K562 (cell line): ENCODE results near the gene PFDN4. TPM values are rescaled to one million over a fixed set of nuclear protein-coding genes. Genes with fewer than 3 reads are reported as not detected.

ENCODE experiments used
- ATAC-seq: fragments of 200-7000 bp; cut with Tn5 transposase; 3 replicates; pipeline ENCODE4 v1.9.1; 2020; ENCODE audit warnings: moderate library complexity
- BruUV-seq: library from RNA; stranded (reverse); fragments of 400-500 nt; replicated peaks from 2 replicates; lab custom pipeline; 2021; lab: Mats Ljungman, UMichigan
- CTCF ChIA-PET: fragments of 300-600 bp; formaldehyde crosslinking; extraction: SDS; loops from one replicate; lab custom pipeline; 2021; ENCODE audit warnings: low intra/inter-chr PET ratio; lab: Yijun Ruan, JAX
- POLR2A ChIA-PET: fragments of 300-600, 350-650 bp; sonication (Branson Sonifier 250); formaldehyde crosslinking; extraction: SDS; loops from one replicate; lab custom pipeline; 2021; ENCODE audit warnings: antibody characterized with exemption, inconsistent platforms; lab: Yijun Ruan, JAX
- DNase-seq, 4 experiments: peaks; one replicate each; pipeline versions ENCODE4 v3.0.0 to v3.0.0-alpha.2; 2011 to 2018; ENCODE audit warnings: low spot score in 3 of 4, mixed read lengths in 3 of 4; ENCODE audit errors: extremely low read depth in 1 of 4
- FAIRE-seq: peaks from 2 replicates; lab custom pipeline; 2011; peaks lifted over from hg19 to GRCh38; lab: Jason Lieb, UNC
- H2AFZ ChIP-seq: 2 replicates; pipeline ENCODE4 v1.6.0; 2011; ENCODE audit warnings: low read depth, low read length, control low read depth, inconsistent platforms
- H3K27ac ChIP-seq: fragments of 200-600 bp; 3 replicates; pipeline ENCODE4 v1.8.0; 2011; ENCODE audit warnings: low read depth, mild to moderate bottlenecking, control low read depth, inconsistent platforms, low read length, moderate library complexity, mixed read lengths; ENCODE audit errors: extremely low read depth
- H3K27me3 ChIP-seq, 2 experiments: fragments of 300-600 bp in 1 of 2; 2 replicates in 1 of 2; 3 replicates in 1 of 2; pipeline versions ENCODE4 v1.6.0 to v1.8.0; 2011; ENCODE audit warnings: inconsistent platforms in 2 of 2, low read length in 2 of 2, mild to moderate bottlenecking in 1 of 2, mixed read lengths in 1 of 2, moderate library complexity in 1 of 2; ENCODE audit not compliant: control insufficient read depth in 2 of 2, insufficient read depth in 2 of 2
- H3K36me3 ChIP-seq: fragments of 300-600 bp; 3 replicates; pipeline ENCODE4 v1.8.0; 2011; ENCODE audit warnings: mild to moderate bottlenecking, low read length, inconsistent platforms; ENCODE audit not compliant: control insufficient read depth, insufficient read depth
- H3K4me1 ChIP-seq, 2 experiments: fragments of 200-600 bp in 1 of 2; replicated peaks in 1 of 2; 2 replicates in 1 of 2; 3 replicates in 1 of 2; pipeline versions ENCODE4 v1.5.1 to v1.8.0; 2011; ENCODE audit warnings: inconsistent platforms in 2 of 2, low read length in 2 of 2, mild to moderate bottlenecking in 1 of 2, mixed read lengths in 1 of 2, moderate library complexity in 1 of 2; ENCODE audit not compliant: control insufficient read depth in 2 of 2, insufficient read depth in 2 of 2
- H3K4me2 ChIP-seq: 2 replicates; pipeline ENCODE4 v1.6.1; 2011; ENCODE audit warnings: low read length, control low read depth, inconsistent platforms, mixed read lengths; ENCODE audit not compliant: insufficient read depth
- H3K4me3 ChIP-seq: fragments of 200-600 bp; sonication (generic), shearing (Covaris generic); 2 replicates; pipeline ENCODE4 v1.5.1; 2016; ENCODE audit warnings: control low read depth, inconsistent platforms
- H3K79me2 ChIP-seq: fragments of 200-600 bp; 3 replicates; pipeline ENCODE4 v1.8.0; 2011; ENCODE audit warnings: low read length, inconsistent platforms; ENCODE audit not compliant: control insufficient read depth, insufficient read depth
- H3K9ac ChIP-seq, 2 experiments: 2 replicates each; pipeline versions ENCODE4 v1.6.0 to v1.6.1; 2011; ENCODE audit warnings: low read depth in 2 of 2, low read length in 2 of 2, control low read depth in 1 of 2, inconsistent platforms in 1 of 2, mild to moderate bottlenecking in 1 of 2, mixed read lengths in 1 of 2; ENCODE audit not compliant: insufficient read depth in 1 of 2
- H3K9me1 ChIP-seq: one replicate; pipeline ENCODE4 v1.6.0; 2011; ENCODE audit warnings: inconsistent platforms, mild to moderate bottlenecking, low read length, moderate library complexity; ENCODE audit not compliant: control insufficient read depth, insufficient read depth
- H3K9me3 ChIP-seq: replicated peaks from 2 replicates; pipeline ENCODE4 v1.5.1; 2011; ENCODE audit warnings: low read depth, low read length, inconsistent platforms; ENCODE audit not compliant: control insufficient read depth, insufficient read depth
- H4K20me1 ChIP-seq: replicated peaks from 2 replicates; pipeline ENCODE4 v1.6.1; 2011; ENCODE audit warnings: low read length, inconsistent platforms, mixed read lengths; ENCODE audit not compliant: control insufficient read depth, insufficient read depth
- ZNF263 ChIP-seq: sonication (generic); formaldehyde crosslinking; IDR thresholded peaks from 2 replicates; pipeline ENCODE4 v1.8.0; 2022; ENCODE audit warnings: mild to moderate bottlenecking, missing genetic modification reagents, borderline replicate concordance
- WGBS: fragments of 100-300 bp; shearing (Covaris generic); methylation state at CpG from one replicate; pipeline ENCODE4 v1.1.6; 2016; ENCODE audit warnings: low coverage, mixed read lengths; ENCODE audit not compliant: insufficient coverage; ENCODE audit errors: missing lambda C conversion rate; 5-methylcytosine and 5-hydroxymethylcytosine counted together
- in situ Hi-C: fragments of 300-500 bp; cut with MboI; formaldehyde crosslinking; loops from 4 replicates; pipeline ENCODE4 v1.15.0; 2018; ENCODE audit warnings: inconsistent platforms, mixed read lengths
- intact Hi-C: fragments of 100-400 bp; cut with micrococcal nuclease; formaldehyde crosslinking; loops from 2 replicates; pipeline ENCODE4 v1.14.2; 2022
- polyA plus RNA-seq, 8 experiments: library from polyadenylated mRNA; depleted of rRNA in 4 of 8; stranded (reverse) in 5 of 8; unstranded in 3 of 8; fragments of >200 nt; fragmentation: Nextera tagmentation in 2 of 8; fragmentation: Illumina TruSeq in 1 of 8; extraction: Ambion mirVana in 2 of 8; extraction: Trizol in 1 of 8; gene quantifications; 2 replicates each; pipeline versions ENCODE4 v1.2.1 to v1.2.3, GENCODE V29; 2011 to 2014; ENCODE audit warnings: inconsistent platforms in 1 of 8, missing spikeins in 1 of 8
- total RNA-seq, 7 experiments: library from RNA; depleted of rRNA in 6 of 7; stranded (reverse); fragments of >200 nt in 6 of 7; fragmentation: Illumina TruSeq in 2 of 7; extraction: Trizol in 2 of 7; gene quantifications; 2 replicates each; pipeline versions ENCODE4 v1.2.1 to v1.2.3, GENCODE V29; 2011 to 2021; ENCODE audit warnings: low replicate concordance in 1 of 7
- TF ChIP-seq, protein P1 (sequence below), 3 experiments: fragments of 200-800 bp in 1 of 3; fragments of 250-450 bp in 1 of 3; fragments of 450-650 bp in 1 of 3; sonication (Bioruptor Pico) in 1 of 3; sonication (Bioruptor generic) in 1 of 3; formaldehyde crosslinking in 1 of 3; IDR thresholded peaks; 2 replicates each; pipeline versions ENCODE4 v1.6.1 to v1.8.0; 2016 to 2022; ENCODE audit warnings: mild to moderate bottlenecking in 2 of 3, missing genetic modification characterization in 2 of 3, missing compliant biosample characterization in 1 of 3, moderate library complexity in 1 of 3

Gene PFDN4
- total and polyA plus RNA-seq, 9 of the 15 experiments (the other 6 are each of a cell fraction or from before 2014, with no cell fraction given), result 60.1 to 214 (median 122) TPM

GRCh38 chr20:54244113-54244512, 36.2 kb downstream of the PFDN4 start:
- TF ChIP-seq, protein P1, sequence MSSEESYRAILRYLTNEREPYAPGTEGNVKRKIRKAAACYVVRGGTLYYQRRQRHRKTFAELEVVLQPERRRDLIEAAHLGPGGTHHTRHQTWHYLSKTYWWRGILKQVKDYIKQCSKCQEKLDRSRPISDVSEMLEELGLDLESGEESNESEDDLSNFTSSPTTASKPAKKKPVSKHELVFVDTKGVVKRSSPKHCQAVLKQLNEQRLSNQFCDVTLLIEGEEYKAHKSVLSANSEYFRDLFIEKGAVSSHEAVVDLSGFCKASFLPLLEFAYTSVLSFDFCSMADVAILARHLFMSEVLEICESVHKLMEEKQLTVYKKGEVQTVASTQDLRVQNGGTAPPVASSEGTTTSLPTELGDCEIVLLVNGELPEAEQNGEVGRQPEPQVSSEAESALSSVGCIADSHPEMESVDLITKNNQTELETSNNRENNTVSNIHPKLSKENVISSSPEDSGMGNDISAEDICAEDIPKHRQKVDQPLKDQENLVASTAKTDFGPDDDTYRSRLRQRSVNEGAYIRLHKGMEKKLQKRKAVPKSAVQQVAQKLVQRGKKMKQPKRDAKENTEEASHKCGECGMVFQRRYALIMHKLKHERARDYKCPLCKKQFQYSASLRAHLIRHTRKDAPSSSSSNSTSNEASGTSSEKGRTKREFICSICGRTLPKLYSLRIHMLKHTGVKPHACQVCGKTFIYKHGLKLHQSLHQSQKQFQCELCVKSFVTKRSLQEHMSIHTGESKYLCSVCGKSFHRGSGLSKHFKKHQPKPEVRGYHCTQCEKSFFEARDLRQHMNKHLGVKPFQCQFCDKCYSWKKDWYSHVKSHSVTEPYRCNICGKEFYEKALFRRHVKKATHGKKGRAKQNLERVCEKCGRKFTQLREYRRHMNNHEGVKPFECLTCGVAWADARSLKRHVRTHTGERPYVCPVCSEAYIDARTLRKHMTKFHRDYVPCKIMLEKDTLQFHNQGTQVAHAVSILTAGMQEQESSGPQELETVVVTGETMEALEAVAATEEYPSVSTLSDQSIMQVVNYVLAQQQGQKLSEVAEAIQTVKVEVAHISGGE (CRISPR knock-in tag; IDR thresholded peaks at IDR 0.05), result peak in 1 of 3 experiments; percentile 52; a peak in 1 of 6 replicates
- TF ChIP-seq ZNF263 (CRISPR knock-in tag), result no peak
- ChIA-PET POLR2A (no interaction called here), CTCF (no interaction called here)
- intact Hi-C loops, result no loop called here
- Histone ChIP-seq H3K27ac (no peak overlapping the region), H3K36me3 (no peaks in the 10 kb centered on the region), H4K20me1 (no peaks in the 10 kb centered on the region), H3K9ac (no peak overlapping the region), H3K79me2 (no peaks in the 10 kb centered on the region), H3K9me3 (no peaks in the 10 kb centered on the region), H3K4me2 (no peak overlapping the region), H3K4me3 (no peak overlapping the region), H2AFZ (no peak overlapping the region), H3K4me1 (no peaks in the 10 kb centered on the region), H3K27me3 (no peaks in the 10 kb centered on the region), H3K9me1 (no peaks in the 10 kb centered on the region)
- ATAC-seq, result no peak
- in situ Hi-C loops, result no loop called here
- no peak for FAIRE-seq
- DNase-seq, result no peak
- BruUV-seq, result no TSS peak
- WGBS, result 1% methylated on average over 4 of the region's 4 CpGs
